A549 (cell line): ENCODE results near the gene SORCS2. TPM values are rescaled to one million over a fixed set of nuclear protein-coding genes. Genes with fewer than 3 reads are reported as not detected.

Experiments used
- ATAC-seq, 2 experiments: fragments of 200-7000 bp in 1 of 2; fragments of >200 bp in 1 of 2; cut with Nextera tagmentation in 1 of 2; cut with Tn5 transposase in 1 of 2; 3 replicates each; pipeline versions ENCODE4 v1.8.0 to v1.9.1; 2018 to 2020; ENCODE audit warnings: mild to moderate bottlenecking in 1 of 2, moderate library complexity in 1 of 2
- CTCF ChIA-PET: fragments of 300-600 bp; sonication (Branson Sonifier 250); formaldehyde crosslinking; extraction: SDS; loops from one replicate; lab custom pipeline; 2021; ENCODE audit warnings: antibody characterized with exemption, inconsistent platforms; lab: Yijun Ruan, JAX
- POLR2A ChIA-PET: fragments of 350-600 bp; formaldehyde crosslinking; extraction: SDS; loops from one replicate; lab custom pipeline; 2021; ENCODE audit warnings: antibody characterized with exemption, inconsistent platforms; lab: Yijun Ruan, JAX
- DNase-seq, 2 experiments: peaks; one replicate each; pipeline versions ENCODE4 v3.0.0 to v3.0.0-alpha.2; 2011 to 2016; ENCODE audit warnings: low read depth in 1 of 2, low spot score in 1 of 2
- FAIRE-seq: peaks from 2 replicates; lab custom pipeline; 2011; peaks lifted over from hg19 to GRCh38; lab: Jason Lieb, UNC
- H3K27ac ChIP-seq, 2 experiments: fragments of >200 bp; sonication (Bioruptor Twin); formaldehyde crosslinking; 3 replicates each; pipeline ENCODE4 v1.5.1; 2016 to 2017
- H3K4me1 ChIP-seq: fragments of >200 bp; sonication (Bioruptor Twin); formaldehyde crosslinking; 3 replicates; pipeline ENCODE4 v1.6.1; 2016
- H3K4me2 ChIP-seq: fragments of >200 bp; sonication (Bioruptor Twin); formaldehyde crosslinking; 3 replicates; pipeline ENCODE4 v1.6.1; 2016
- H3K4me3 ChIP-seq: fragments of >200 bp; sonication (Bioruptor Twin); formaldehyde crosslinking; 3 replicates; pipeline ENCODE4 v1.5.1; 2016
- H3K9me3 ChIP-seq: fragments of >200 bp; sonication (Bioruptor Twin); formaldehyde crosslinking; 3 replicates; pipeline ENCODE4 v1.6.1; 2016
- ATOH8 ChIP-seq: fragments of 250-450 bp; sonication (Bioruptor Pico); IDR thresholded peaks from 2 replicates; pipeline ENCODE4 v1.5.0; 2020; ENCODE audit warnings: low read depth, mild to moderate bottlenecking, moderate library complexity
- BHLHE40 ChIP-seq: IDR thresholded peaks from 2 replicates; pipeline ENCODE4 v1.6.1; 2012; ENCODE audit warnings: low read depth, low read length, inconsistent platforms
- CBX2 ChIP-seq: fragments of 200-600 bp; sonication (generic); IDR thresholded peaks from 2 replicates; pipeline ENCODE4 v1.6.1; 2016; ENCODE audit warnings: low read depth, mild to moderate bottlenecking, borderline replicate concordance
- CTCF ChIP-seq: fragments of >200 bp; sonication (Bioruptor Twin); formaldehyde crosslinking; IDR thresholded peaks from 3 replicates; pipeline ENCODE4 v1.5.1; 2016
- HOXB13 ChIP-seq: fragments of 250-450 bp; sonication (Bioruptor Pico); IDR thresholded peaks from 2 replicates; pipeline ENCODE4 v1.5.0; 2020; ENCODE audit warnings: low read depth, mild to moderate bottlenecking, moderate library complexity
- JUNB ChIP-seq: fragments of >200 bp; sonication (Bioruptor Twin); formaldehyde crosslinking; IDR thresholded peaks from 2 replicates; pipeline ENCODE4 v1.6.1; 2016
- MAZ ChIP-seq: fragments of 150-350 bp; IDR thresholded peaks from 2 replicates; pipeline ENCODE4 v1.6.1; 2014; ENCODE audit warnings: antibody characterized with exemption, low read depth, low read length, borderline replicate concordance
- NFE2L2 ChIP-seq: fragments of 150-350 bp; conservative IDR thresholded peaks from 2 replicates; pipeline ENCODE4 v1.6.1; 2014; ENCODE audit warnings: low read length
- NPAS2 ChIP-seq: fragments of 250-450 bp; sonication (Bioruptor Pico); IDR thresholded peaks from 2 replicates; pipeline ENCODE4 v1.8.0; 2022; ENCODE audit warnings: mild to moderate bottlenecking, moderate library complexity, borderline replicate concordance
- RARB ChIP-seq: fragments of 250-450 bp; sonication (Bioruptor Pico); IDR thresholded peaks from 2 replicates; pipeline ENCODE4 v1.8.0; 2021; ENCODE audit warnings: mild to moderate bottlenecking, moderate library complexity
- REST ChIP-seq: fragments of 200-600 bp; sonication (generic); IDR thresholded peaks from 2 replicates; pipeline ENCODE4 v1.6.1; 2016; ENCODE audit warnings: antibody characterized with exemption, mild to moderate bottlenecking, moderate library complexity
- RFX5 ChIP-seq: fragments of 450-650 bp; IDR thresholded peaks from 2 replicates; pipeline ENCODE4 v1.7.1; 2014; ENCODE audit warnings: antibody characterized with exemption, mild to moderate bottlenecking, moderate library complexity
- SREBF2 ChIP-seq: fragments of 450-650 bp; IDR thresholded peaks from 2 replicates; pipeline ENCODE4 v1.6.1; 2014; ENCODE audit warnings: mild to moderate bottlenecking, moderate library complexity
- TP53 ChIP-seq: fragments of 250-450 bp; sonication (Bioruptor Pico); IDR thresholded peaks from 2 replicates; pipeline ENCODE4 v1.5.0; 2021; ENCODE audit warnings: mild to moderate bottlenecking, moderate library complexity
- ZFP36 ChIP-seq: fragments of 450-650 bp; IDR thresholded peaks from 2 replicates; pipeline ENCODE4 v1.6.1; 2014; ENCODE audit warnings: borderline replicate concordance; ENCODE audit not compliant: partially characterized antibody
- WGBS: methylation state at CpG from one replicate; pipeline ENCODE4 v1.1.6; 2017; ENCODE audit errors: missing lambda C conversion rate; 5-methylcytosine and 5-hydroxymethylcytosine counted together
- polyA plus RNA-seq, 4 experiments: library from polyadenylated mRNA; depleted of rRNA in 3 of 4; stranded (reverse); fragments of >200 nt; fragmentation: RNase III in 1 of 4; extraction: RNeasy Plus Mini Kit Qiagen cat#74134 plus additional on column Dnase treatment in 1 of 4; gene quantifications; 2 replicates in 3 of 4; 3 replicates in 1 of 4; pipeline ENCODE4 v1.2.3, GENCODE V29; 2011 to 2017
- TF ChIP-seq, protein P1 (sequence below): fragments of >200 bp; sonication (Bioruptor Twin); formaldehyde crosslinking; IDR thresholded peaks from 2 replicates; pipeline ENCODE4 v1.6.1; 2016
- TF ChIP-seq, protein P2 (sequence below): fragments of 150-350 bp; IDR thresholded peaks from 2 replicates; pipeline ENCODE4 v1.6.1; 2014; ENCODE audit warnings: low read depth, mild to moderate bottlenecking, low read length

The SORCS2 gene
- polyA plus RNA-seq, 2 of the 4 experiments (the other 2 are of a cell fraction) = 1.4 to 4.6 TPM

- 67% methylated on average over 3 of the region's 12 CpGs for WGBS
- no peaks in the 10 kb centered on the region for H3K9me3 ChIP-seq
- CTCF ChIA-PET = interaction anchor here (1.3 kb wide), 1 partner anchor 27 kb away, joined by 3 read pairs; no protein-coding TSS in a partner anchor
Observed at GRCh38 chr4:7384929-7385890, 192.9 kb downstream of the SORCS2 start.

DNA sequence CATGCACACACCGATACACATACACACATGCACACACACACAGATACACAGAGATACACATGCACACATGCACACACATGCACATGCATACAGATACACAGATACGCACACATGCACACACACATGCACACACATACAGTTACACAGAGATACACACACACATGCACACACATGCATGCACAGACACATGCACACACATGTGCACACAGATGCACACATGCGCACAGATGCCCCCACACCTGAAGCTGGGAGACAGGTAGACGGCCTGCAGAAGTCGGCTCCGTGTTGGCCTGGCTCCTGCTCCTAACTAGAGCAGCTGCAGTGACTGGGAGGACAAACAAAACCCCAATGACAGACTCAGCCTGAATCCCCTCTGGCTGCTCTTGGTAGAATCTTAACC, 195.6 kb downstream of the SORCS2 start:
- ChIA-PET CTCF (no interaction called here), POLR2A (no interaction called here)
- no peak for TF ChIP-seq RARB (CRISPR knock-in tag)
- TF ChIP-seq CTCF = no peak
- no peak for TF ChIP-seq RFX5
- no peak for TF ChIP-seq SREBF2
- no peak for TF ChIP-seq NPAS2 (CRISPR knock-in tag)
- no peak for TF ChIP-seq HOXB13
- TF ChIP-seq REST = no peak
- no peak for TF ChIP-seq ATOH8
- TF ChIP-seq, protein P1, sequence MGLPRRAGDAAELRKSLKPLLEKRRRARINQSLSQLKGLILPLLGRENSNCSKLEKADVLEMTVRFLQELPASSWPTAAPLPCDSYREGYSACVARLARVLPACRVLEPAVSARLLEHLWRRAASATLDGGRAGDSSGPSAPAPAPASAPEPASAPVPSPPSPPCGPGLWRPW = no peak
- no peak for TF ChIP-seq JUNB
- no peak for TF ChIP-seq ZFP36
- no peak for TF ChIP-seq BHLHE40
- TF ChIP-seq NFE2L2 = no peak
- Histone ChIP-seq H3K9me3 (no peaks in the 10 kb centered on the region), H3K27ac (no peak overlapping the region), H3K4me1 (no peaks in the 10 kb centered on the region), H3K4me2 (no peak overlapping the region), H3K4me3 (no peak overlapping the region)
- FAIRE-seq = no peak
- DNase-seq = no peak
- no peak for ATAC-seq
- WGBS = 93% methylated on average over 3 of the region's 6 CpGs

More at GRCh38 chr4:7384929-7385890, 192.9 kb downstream of the SORCS2 start:
- Histone ChIP-seq H3K4me3 (no peak overlapping the region), H3K4me1 (no peaks in the 10 kb centered on the region), H3K4me2 (no peak overlapping the region), H3K27ac (no peak overlapping the region)
- FAIRE-seq = no peak
- POLR2A ChIA-PET = no interaction called here
- DNase-seq = no peak
- TF ChIP-seq ZFP36 = no peak
- no peak for TF ChIP-seq CBX2
- no peak for TF ChIP-seq TP53
- TF ChIP-seq, protein P2, sequence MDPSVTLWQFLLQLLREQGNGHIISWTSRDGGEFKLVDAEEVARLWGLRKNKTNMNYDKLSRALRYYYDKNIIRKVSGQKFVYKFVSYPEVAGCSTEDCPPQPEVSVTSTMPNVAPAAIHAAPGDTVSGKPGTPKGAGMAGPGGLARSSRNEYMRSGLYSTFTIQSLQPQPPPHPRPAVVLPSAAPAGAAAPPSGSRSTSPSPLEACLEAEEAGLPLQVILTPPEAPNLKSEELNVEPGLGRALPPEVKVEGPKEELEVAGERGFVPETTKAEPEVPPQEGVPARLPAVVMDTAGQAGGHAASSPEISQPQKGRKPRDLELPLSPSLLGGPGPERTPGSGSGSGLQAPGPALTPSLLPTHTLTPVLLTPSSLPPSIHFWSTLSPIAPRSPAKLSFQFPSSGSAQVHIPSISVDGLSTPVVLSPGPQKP = no peak
- TF ChIP-seq, protein P1 = no peak
- TF ChIP-seq MAZ = no peak
- no peak for ATAC-seq
